Pancreas (tissue), 8 donors: Measurements from ENCODE around the gene CHID1. TPM values are rescaled to one million over a fixed set of nuclear protein-coding genes. Genes with fewer than 3 reads are reported as not detected.

Experiments
- polyA plus RNA-seq, 2 donors: library from polyadenylated mRNA; stranded (reverse); fragments of 200-250 nt; gene quantifications; one replicate each; pipeline ENCODE4 v1.2.3, GENCODE V29; 2013
- total RNA-seq, 6 donors: library from RNA; stranded (reverse); fragmentation: NEBNext Ultra II Directional in 4 of 6; extraction: Animal tissue kit (Norgen Biotek cat#: 25700) in 4 of 6; gene quantifications; one replicate each; pipeline versions ENCODE4 v1.2.1 to v1.2.4, GENCODE V29; 2021 to 2023
- donor health status: healthy with polysubstance abuse.
- donor health status: DM: no; HTN: no; CAD: no; lungs with moderate emphysema.
- donor health status: DM: no; HTN: no; CAD: no.
- donor health status: Bipolar disorder and iron deficiency.
- donor health status: DM: yes; HTN: yes; CAD: no.
- donor health status: DM: no; HTN: no; CAD: no.
- donor health status: DM: no; HTN: no; CAD: no.
- donor health status: DM: yes; HTN: yes; CAD: no.

Gene CHID1
- total and polyA plus RNA-seq, 8 donors = 41.7 to 86.0 (median 62.1) TPM

Other genes with a start within 250 kb of the CHID1 start
- gene DEAF1, start 215.6 kb downstream of the CHID1 start, total RNA-seq = 10 to 100 TPM; 15.9 to 26.9 (median 18.5) TPM
- gene DEAF1, start 215.6 kb downstream of the CHID1 start, polyA plus RNA-seq = 10 to 100 TPM; 28.4 to 33.8 TPM
- gene TMEM80, start 215.0 kb downstream of the CHID1 start, total RNA-seq = 10 to 100 TPM in 4 of 6 donors, 1 to 10 TPM in 2; 8.5 to 16.4 (median 14.2) TPM
- 10 to 100 TPM; 18.6 to 24.7 TPM for gene TMEM80, start 215.0 kb downstream of the CHID1 start, polyA plus RNA-seq
- gene EPS8L2, start 204.6 kb downstream of the CHID1 start, total RNA-seq = 100 to 1,000 TPM in 2 of 6 donors, 10 to 100 TPM in 4; 58.1 to 113 (median 71.1) TPM
- 100 to 1,000 TPM; 249 to 286 TPM for gene EPS8L2, start 204.6 kb downstream of the CHID1 start, polyA plus RNA-seq
- gene TALDO1, start 163.3 kb downstream of the CHID1 start, total RNA-seq = 10 to 100 TPM; 52.5 to 83.9 (median 78.2) TPM
- gene TALDO1, start 163.3 kb downstream of the CHID1 start, polyA plus RNA-seq = 10 to 100 TPM; 50.3 to 70.0 TPM
- gene GATD1, start 133.3 kb downstream of the CHID1 start, total RNA-seq = 10 to 100 TPM; 13.6 to 28.9 (median 18.1) TPM
- gene GATD1, start 133.3 kb downstream of the CHID1 start, polyA plus RNA-seq = 10 to 100 TPM; 27.9 to 43.2 TPM
- gene CEND1, start 120.7 kb downstream of the CHID1 start, total RNA-seq = under 1 TPM in 1 of 6 donors, not detected in 5; 0.12 TPM
- under 1 TPM; 0.27 to 0.42 TPM for gene CEND1, start 120.7 kb downstream of the CHID1 start, polyA plus RNA-seq
- gene SLC25A22, start 112.5 kb downstream of the CHID1 start, total RNA-seq = 10 to 100 TPM; 32.2 to 84.0 (median 41.8) TPM
- gene SLC25A22, start 112.5 kb downstream of the CHID1 start, polyA plus RNA-seq = 10 to 100 TPM; 40.4 to 45.5 TPM
- 10 to 100 TPM in 1 of 6 donors, 1 to 10 TPM in 5; 6.3 to 12.9 (median 8.7) TPM for gene PIDD1, start 105.6 kb downstream of the CHID1 start, total RNA-seq
- 10 to 100 TPM; 53.1 to 70.9 TPM for gene PIDD1, start 105.6 kb downstream of the CHID1 start, polyA plus RNA-seq
- 1,000 to 10,000 TPM in 5 of 6 donors, 100 to 1,000 TPM in 1; 944 to 1,591 (median 1,137) TPM for gene RPLP2, start 100.8 kb downstream of the CHID1 start, total RNA-seq
- 1,000 to 10,000 TPM in 1 of 2 donors, 100 to 1,000 TPM in 1; 761 to 1,687 TPM for gene RPLP2, start 100.8 kb downstream of the CHID1 start, polyA plus RNA-seq
- gene PNPLA2, start 91.9 kb downstream of the CHID1 start, total RNA-seq = 100 to 1,000 TPM in 1 of 6 donors, 10 to 100 TPM in 5; 59.1 to 109 (median 82.1) TPM
- 100 to 1,000 TPM; 233 to 234 TPM for gene PNPLA2, start 91.9 kb downstream of the CHID1 start, polyA plus RNA-seq
- gene CRACR2B, start 82.9 kb downstream of the CHID1 start, total RNA-seq = 100 to 1,000 TPM in 4 of 6 donors, 10 to 100 TPM in 2; 60.6 to 140 (median 108) TPM
- gene CRACR2B, start 82.9 kb downstream of the CHID1 start, polyA plus RNA-seq = 100 to 1,000 TPM; 263 to 378 TPM
- 100 to 1,000 TPM; 163 to 278 (median 233) TPM for gene CD151, start 77.9 kb downstream of the CHID1 start, total RNA-seq
- gene CD151, start 77.9 kb downstream of the CHID1 start, polyA plus RNA-seq = 100 to 1,000 TPM; 256 to 351 TPM
- gene POLR2L, start 68.3 kb downstream of the CHID1 start, total RNA-seq = 10 to 100 TPM; 62.9 to 98.8 (median 68.9) TPM
- gene POLR2L, start 68.3 kb downstream of the CHID1 start, polyA plus RNA-seq = 100 to 1,000 TPM in 1 of 2 donors, 10 to 100 TPM in 1; 64.7 to 110 TPM
- 10 to 100 TPM; 15.3 to 25.0 (median 18.8) TPM for gene TSPAN4, start 68.0 kb downstream of the CHID1 start, total RNA-seq
- gene TSPAN4, start 68.0 kb downstream of the CHID1 start, polyA plus RNA-seq = 10 to 100 TPM; 44.0 to 67.2 TPM
- gene AP2A2, start 15.1 kb upstream of the CHID1 start, total RNA-seq = 10 to 100 TPM; 40.0 to 60.2 (median 53.2) TPM
- gene AP2A2, start 15.1 kb upstream of the CHID1 start, polyA plus RNA-seq = 10 to 100 TPM; 48.0 to 50.8 TPM
- 10 to 100 TPM; 25.5 to 99.7 (median 92.2) TPM for gene MUC6, start 125.9 kb upstream of the CHID1 start, total RNA-seq
- gene MUC6, start 125.9 kb upstream of the CHID1 start, polyA plus RNA-seq = 100 to 1,000 TPM; 155 to 239 TPM
- under 1 TPM in 2 of 6 donors, not detected in 4; 0.03 to 0.57 TPM for gene MUC2, start 164.1 kb upstream of the CHID1 start, total RNA-seq
- gene MUC2, start 164.1 kb upstream of the CHID1 start, polyA plus RNA-seq = under 1 TPM; 0.04 to 0.05 TPM
- gene MUC5AC, start 247.1 kb upstream of the CHID1 start, total RNA-seq = 1 to 10 TPM in 1 of 6 donors, under 1 TPM in 1, not detected in 4; 0.04 to 4.2 TPM
- under 1 TPM in 1 of 2 donors, not detected in 1; 0.02 TPM for gene MUC5AC, start 247.1 kb upstream of the CHID1 start, polyA plus RNA-seq